Fibroblast of mammary gland (primary cell): ENCODE data around the gene SORCS2.
A peak's percentile ranks its signal among the peaks of the same experiment; 100 is the strongest.

Experiments
- DNase-seq: peaks from one replicate; pipeline ENCODE4 v3.0.0-alpha.2; 2010; ENCODE audit warnings: low read depth
- H3K4me3 ChIP-seq: 2 replicates; pipeline ENCODE4 v1.5.1; 2011; ENCODE audit warnings: low read depth, mild to moderate bottlenecking, low read length, moderate library complexity; ENCODE audit not compliant: control insufficient read depth
- CTCF ChIP-seq: conservative IDR thresholded peaks from 2 replicates; pipeline ENCODE4 v1.5.1; 2011; ENCODE audit warnings: low read depth, low read length, inconsistent platforms; ENCODE audit not compliant: control insufficient read depth, insufficient read depth

SORCS2 gene

GRCh38 chr4:7620814-7621176 is 428.5 kb downstream of the SORCS2 start:
- no peak overlapping the region for H3K4me3 ChIP-seq
- DNase-seq: no peak
- TF ChIP-seq CTCF: no peak

DNA sequence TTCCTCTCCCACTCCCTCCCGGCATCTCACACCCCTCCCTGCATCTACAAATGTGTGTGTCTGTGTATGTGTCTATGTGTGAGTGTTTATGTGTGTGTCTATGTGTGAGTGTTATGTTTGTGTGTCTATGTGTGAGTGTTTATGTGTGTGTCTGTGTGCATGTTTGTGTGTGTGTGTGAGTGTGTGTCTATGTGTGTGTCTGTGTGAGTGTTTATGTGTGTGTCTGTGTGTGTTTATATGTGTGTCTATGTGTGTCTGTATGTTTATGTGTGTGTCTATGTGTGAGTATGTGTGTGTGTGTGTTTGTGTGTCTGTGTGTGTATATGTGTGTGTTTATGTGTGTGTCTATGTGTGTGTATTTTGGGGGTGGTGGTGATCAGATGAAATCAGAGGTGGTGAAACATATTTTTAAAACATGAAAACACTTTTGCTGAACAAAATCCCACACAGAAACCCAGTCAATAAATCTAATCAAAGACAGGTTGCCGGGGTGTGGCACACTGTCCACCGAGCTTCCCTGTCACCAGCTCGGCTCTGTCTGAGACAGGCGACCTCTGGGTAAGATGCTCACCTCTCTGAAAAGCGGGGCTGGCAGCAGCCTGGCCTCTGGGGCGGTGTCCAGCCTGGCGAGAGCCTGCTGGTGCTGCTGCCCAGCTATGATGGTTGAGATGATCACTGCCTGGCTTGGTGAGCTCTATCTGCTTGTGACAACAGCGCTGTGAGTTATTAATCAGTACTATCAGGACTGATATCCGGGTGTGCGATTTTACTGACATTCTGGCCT is 429.1 kb downstream of the SORCS2 start:
- H3K4me3 ChIP-seq: no peak overlapping the region
- DNase-seq: no peak
- no peak for TF ChIP-seq CTCF

DNA sequence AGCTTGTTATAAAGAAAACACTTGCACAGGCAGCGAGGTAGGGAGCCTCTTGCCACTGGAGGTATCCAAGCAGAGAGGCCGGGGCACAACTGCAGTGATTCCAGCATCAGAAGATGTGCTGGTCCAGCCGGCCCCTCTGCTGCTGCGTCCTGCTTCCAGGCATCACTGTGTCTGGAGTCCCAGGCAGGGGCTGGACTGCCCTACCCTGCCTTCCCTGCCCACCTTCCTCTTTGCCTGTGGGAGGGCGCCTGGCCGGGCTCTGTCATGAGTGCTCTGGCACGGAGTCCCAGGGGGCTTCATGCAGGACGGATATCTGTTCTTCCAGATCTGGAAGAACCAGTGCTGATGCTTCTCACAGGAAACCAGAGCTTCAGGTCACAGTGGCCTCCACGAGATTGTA is 430.0 kb downstream of the SORCS2 start:
- no peak for TF ChIP-seq CTCF
- no peak overlapping the region for H3K4me3 ChIP-seq
- DNase-seq: no peak

DNA sequence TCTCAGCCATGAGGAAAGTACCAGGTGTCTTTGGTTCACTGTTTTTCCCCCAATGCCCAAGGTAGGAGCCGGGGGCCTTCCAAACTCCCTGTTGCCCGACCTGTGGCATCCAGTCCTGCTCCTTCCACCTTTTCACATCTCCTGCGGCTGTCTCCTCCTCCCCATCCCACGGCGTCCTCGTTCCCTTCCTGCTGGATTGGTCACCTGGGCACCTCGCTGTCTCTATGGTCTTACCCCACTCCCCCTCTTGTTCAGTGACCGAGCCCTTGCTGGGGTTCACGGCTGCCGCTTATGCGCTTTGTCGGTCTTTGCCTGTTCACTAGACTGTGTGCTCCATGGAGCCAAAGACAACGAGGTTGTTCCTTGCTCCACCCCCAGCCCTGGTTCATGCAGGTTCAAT is 431.1 kb downstream of the SORCS2 start:
- no peak overlapping the region for H3K4me3 ChIP-seq
- no peak for DNase-seq
- TF ChIP-seq CTCF: no peak

DNA sequence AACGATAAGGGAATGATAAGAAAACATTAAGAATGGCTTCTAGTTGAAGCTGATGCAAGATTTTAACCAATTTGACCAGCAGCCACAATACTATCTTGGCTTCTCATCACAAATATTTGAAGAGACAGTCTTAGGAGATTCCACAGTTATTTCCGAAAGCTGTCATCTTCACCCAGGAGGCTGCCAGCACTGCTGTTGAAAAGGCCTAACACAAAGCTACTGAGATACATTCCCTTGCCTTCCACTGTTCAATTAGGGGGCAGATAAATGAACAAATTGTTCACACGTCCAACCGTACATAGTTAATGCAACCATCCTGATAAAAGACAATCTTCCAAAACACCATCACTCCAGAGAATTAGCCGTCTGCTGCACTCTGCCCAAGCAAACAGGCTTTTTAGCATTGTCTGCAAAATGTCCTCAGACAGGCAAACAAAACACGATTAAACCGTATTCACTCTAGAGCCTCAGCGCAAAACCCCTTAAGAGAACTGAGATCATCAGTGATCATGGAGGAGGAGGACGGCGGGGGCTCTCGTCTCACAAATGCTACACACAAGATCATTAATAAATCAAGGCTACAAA is 432.1 kb downstream of the SORCS2 start:
- DNase-seq: no peak
- no peak overlapping the region for H3K4me3 ChIP-seq
- TF ChIP-seq CTCF: no peak

DNA sequence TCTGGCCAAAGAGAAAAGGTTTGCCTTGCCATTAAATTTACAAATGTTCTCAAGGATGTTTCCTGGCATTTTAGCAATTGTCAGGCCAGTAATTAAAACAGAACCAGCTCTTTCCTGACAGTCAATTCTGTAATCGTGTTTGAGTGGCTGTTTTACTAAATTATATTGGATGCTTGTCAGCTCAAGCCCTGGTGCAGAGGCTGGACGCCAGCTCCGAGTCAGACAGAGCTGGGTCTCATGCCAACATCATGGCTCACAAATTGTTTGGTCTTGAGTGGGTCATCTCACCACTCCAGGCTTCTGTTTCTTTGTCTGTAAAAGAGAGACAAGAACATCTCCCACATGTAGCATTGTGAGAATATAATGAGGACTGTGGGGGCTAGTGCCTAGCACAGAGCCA is 432.7 kb downstream of the SORCS2 start:
- DNase-seq: peak; percentile 53
- no peak overlapping the region for H3K4me3 ChIP-seq
- no peak for TF ChIP-seq CTCF

DNA sequence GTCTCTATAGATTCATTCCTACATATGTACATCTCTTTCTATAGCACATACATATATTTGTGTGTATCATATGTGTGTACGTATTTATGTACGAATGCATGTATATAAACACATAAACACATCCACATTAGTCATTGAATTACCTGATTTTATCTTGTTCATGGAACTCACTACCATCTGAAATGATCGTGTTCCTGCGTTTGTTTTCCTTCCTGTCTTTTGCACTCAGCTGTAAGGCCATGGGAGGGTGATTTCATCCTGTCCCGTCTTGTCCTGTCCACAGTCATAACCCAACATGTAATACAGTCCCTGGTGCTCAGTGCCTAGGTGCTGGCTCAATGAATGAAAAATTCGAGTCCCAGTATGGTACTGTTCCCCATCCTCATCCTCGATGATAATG is 434.2 kb downstream of the SORCS2 start:
- TF ChIP-seq CTCF: no peak
- DNase-seq: no peak

More for the DNA sequence above, 434.2 kb downstream of the SORCS2 start:
- no peak overlapping the region for H3K4me3 ChIP-seq
